ENCODE data around the gene CCDC126. TPM values are rescaled to one million over a fixed set of nuclear protein-coding genes. Genes with fewer than 3 reads are reported as not detected.
A peak's percentile ranks its signal among the peaks of the same experiment; 100 is the strongest.

The CCDC126 gene
- total and polyA plus RNA-seq, 3 donors from 2014 or later = 32.0 to 97.2 (median 80.1) TPM

DNA sequence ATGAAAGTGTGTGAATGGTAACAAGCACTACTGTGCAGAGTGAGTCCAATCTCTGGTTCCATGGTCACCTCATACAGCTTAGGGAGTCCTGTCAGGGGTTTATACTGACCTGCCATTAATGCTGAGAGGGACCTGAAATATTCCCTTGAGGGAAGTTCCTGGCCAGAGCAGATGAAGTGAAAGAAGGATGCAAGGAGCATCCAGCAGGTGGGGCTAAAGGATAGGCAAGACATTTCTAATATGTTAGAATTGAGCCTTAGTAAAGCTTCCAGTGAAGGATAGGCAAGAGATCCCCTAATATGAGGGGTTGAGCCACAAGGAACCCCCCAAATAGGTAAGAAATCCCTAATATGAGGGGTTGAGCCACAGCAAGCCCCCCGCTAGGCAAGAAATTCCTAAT is 57.3 kb downstream of the CCDC126 start:
- DNase-seq = peak; percentile 73
- no peak overlapping the region for H3K27ac ChIP-seq
- intact Hi-C loops (cut with DNase I; ENCODE audit: low total_unique reads) = no loop called here
- 0 to 74% methylated on average over 1 of the region's 1 CpG for WGBS, 2 donors
- no peaks in the 10 kb centered on the region for H3K36me3 ChIP-seq (ENCODE audit: low read depth, missing control alignments)
- no peaks in the 10 kb centered on the region for H3K4me1 ChIP-seq
- H3K27me3 ChIP-seq = no peaks in the 10 kb centered on the region
- no peaks in the 10 kb centered on the region for H3K9me3 ChIP-seq
- H3K4me3 ChIP-seq = no peak overlapping the region
- TF ChIP-seq POLR2A (IDR thresholded peaks at IDR 0.05) = no peak
- TF ChIP-seq, protein P1, sequence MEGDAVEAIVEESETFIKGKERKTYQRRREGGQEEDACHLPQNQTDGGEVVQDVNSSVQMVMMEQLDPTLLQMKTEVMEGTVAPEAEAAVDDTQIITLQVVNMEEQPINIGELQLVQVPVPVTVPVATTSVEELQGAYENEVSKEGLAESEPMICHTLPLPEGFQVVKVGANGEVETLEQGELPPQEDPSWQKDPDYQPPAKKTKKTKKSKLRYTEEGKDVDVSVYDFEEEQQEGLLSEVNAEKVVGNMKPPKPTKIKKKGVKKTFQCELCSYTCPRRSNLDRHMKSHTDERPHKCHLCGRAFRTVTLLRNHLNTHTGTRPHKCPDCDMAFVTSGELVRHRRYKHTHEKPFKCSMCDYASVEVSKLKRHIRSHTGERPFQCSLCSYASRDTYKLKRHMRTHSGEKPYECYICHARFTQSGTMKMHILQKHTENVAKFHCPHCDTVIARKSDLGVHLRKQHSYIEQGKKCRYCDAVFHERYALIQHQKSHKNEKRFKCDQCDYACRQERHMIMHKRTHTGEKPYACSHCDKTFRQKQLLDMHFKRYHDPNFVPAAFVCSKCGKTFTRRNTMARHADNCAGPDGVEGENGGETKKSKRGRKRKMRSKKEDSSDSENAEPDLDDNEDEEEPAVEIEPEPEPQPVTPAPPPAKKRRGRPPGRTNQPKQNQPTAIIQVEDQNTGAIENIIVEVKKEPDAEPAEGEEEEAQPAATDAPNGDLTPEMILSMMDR (IDR thresholded peaks at IDR 0.05) = peak in 2 of 3 experiments; percentile 18 to 41

DNA sequence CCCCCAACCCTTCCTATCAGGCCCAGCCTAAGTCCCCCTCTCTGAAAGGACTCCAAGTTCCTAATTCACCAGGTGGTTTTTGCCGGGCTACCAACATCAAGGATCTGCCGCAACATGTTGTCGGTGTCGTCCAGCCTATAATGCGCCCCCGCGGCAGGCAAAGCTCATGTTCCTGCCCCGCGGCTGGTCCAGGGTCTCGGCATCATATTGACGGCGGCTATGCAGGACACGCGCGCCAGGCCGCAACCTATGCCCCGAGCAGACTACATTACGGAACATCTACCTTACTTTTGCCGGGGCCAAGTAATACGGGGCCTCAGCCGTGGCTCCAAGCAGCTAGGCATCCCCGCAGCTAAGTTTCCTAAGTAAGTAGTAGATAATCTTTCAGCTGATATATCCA is 58.3 kb downstream of the CCDC126 start:
- WGBS, 2 donors = 71 to 85% methylated on average over 22 of the region's 22 CpGs
- TF ChIP-seq POLR2A (IDR thresholded peaks at IDR 0.05) = no peak
- TF ChIP-seq, protein P1 (IDR thresholded peaks at IDR 0.05) = no peak
- Histone ChIP-seq H3K4me3 (no peak overlapping the region), H3K27ac (no peak overlapping the region), H3K4me1 (no peaks in the 10 kb centered on the region), H3K27me3 (no peaks in the 10 kb centered on the region), H3K36me3 (ENCODE audit: low read depth, missing control alignments) (no peaks in the 10 kb centered on the region), H3K9me3 (no peaks in the 10 kb centered on the region)
- intact Hi-C loops (cut with DNase I; ENCODE audit: low total_unique reads) = no loop called here
- DNase-seq = no peak

DNA sequence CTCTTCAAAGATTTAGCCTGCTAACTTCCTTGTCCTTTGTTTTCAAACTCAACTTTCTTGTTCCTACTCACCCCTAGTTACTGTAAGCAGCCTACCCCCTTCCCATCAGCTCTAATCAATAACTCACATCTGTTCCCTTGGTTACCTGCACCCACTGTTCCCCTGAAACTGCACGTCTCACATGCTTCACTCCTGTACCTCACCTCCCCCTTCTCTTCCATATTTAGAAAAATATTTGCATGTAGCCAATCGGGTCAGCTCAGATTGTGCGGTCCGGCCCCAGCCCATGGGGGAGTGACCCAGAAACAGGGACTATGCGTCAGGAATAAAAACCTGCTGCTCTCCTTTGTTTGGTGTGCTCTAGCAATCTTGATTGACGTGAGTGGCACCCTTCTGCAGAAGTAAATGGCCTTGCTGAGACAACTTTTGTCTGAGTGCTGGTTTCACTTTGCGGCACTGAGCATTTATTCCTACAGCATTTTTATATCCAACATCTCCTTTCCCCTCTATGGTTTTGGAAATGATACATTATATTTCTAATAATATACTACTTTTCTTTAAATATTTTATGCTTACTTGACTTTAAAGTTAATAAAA is 61.7 kb downstream of the CCDC126 start:
- whole genome bisulfite sequencing, 2 donors = 78 to 89% methylated on average over 7 of the region's 7 CpGs
- DNase-seq = no peak
- no peak for TF ChIP-seq POLR2A (IDR thresholded peaks at IDR 0.05)
- TF ChIP-seq, protein P1 (IDR thresholded peaks at IDR 0.05) = no peak
- intact Hi-C loops (cut with DNase I; ENCODE audit: low total_unique reads) = no loop called here
- Histone ChIP-seq H3K27ac (no peak overlapping the region), H3K9me3 (no peaks in the 10 kb centered on the region), H3K27me3 (no peaks in the 10 kb centered on the region), H3K4me3 (no peak overlapping the region), H3K4me1 (no peaks in the 10 kb centered on the region), H3K36me3 (ENCODE audit: low read depth, missing control alignments) (no peaks in the 10 kb centered on the region)

DNA sequence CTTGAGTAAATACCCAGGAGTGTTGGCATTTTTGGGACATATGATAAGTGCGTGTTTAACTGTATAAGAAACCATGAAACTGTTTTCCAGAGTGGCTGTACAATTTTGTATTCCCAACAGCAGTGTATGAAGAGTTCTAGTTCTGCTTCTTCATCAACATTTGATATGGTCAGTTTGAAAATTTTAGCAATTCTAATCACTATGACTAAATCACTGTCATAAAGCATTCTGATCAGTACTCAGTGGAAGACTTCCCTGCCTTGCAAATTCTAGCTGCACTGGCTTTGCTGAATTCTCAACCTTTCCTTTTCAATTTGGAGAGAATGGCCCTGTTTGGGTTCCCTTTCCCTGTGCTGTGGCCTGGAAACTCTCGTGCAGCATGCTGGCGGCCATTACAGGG is 64.2 kb downstream of the CCDC126 start:
- 86 to 89% methylated on average over 3 of the region's 3 CpGs for WGBS, 2 donors
- TF ChIP-seq, protein P1 (IDR thresholded peaks at IDR 0.05) = no peak
- TF ChIP-seq POLR2A (IDR thresholded peaks at IDR 0.05) = no peak
- intact Hi-C loops (cut with DNase I; ENCODE audit: low total_unique reads) = no loop called here
- Histone ChIP-seq H3K4me3 (no peak overlapping the region), H3K36me3 (ENCODE audit: low read depth, missing control alignments) (no peaks in the 10 kb centered on the region), H3K4me1 (no peaks in the 10 kb centered on the region), H3K9me3 (no peaks in the 10 kb centered on the region), H3K27me3 (no peaks in the 10 kb centered on the region), H3K27ac (no peak overlapping the region)
- DNase-seq = no peak
